Measurements from ENCODE around the gene GNRHR. TPM values are rescaled to one million over a fixed set of nuclear protein-coding genes. Genes with fewer than 3 reads are reported as not detected.

Gene GNRHR, protein sequence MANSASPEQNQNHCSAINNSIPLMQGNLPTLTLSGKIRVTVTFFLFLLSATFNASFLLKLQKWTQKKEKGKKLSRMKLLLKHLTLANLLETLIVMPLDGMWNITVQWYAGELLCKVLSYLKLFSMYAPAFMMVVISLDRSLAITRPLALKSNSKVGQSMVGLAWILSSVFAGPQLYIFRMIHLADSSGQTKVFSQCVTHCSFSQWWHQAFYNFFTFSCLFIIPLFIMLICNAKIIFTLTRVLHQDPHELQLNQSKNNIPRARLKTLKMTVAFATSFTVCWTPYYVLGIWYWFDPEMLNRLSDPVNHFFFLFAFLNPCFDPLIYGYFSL
- total RNA-seq (2022; extraction: Qiagen RNA extraction) = not detected in 5 replicates

DNA sequence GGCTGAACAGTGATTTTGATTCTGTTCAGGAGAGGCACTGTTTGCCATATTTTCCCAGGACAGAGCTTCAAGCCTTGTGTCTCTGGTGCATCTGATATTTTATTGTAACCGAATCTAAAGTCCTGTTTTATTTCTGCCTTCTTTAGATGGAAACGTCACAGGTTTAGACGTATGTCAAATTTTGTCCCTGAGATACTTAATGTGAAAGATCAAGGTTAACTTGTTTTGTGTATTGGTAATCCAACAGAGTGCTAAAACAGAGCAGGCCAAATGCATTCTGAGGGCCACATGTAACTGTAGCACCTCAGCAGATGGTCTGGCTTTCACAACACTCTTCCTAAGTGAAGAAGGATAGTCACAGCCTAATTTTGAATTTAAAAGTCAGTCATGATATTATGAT lies at the start of gene GNRHR:
Gene GNRHR (minus strand): TSS at position 101 of the 400 bp plus-strand sequence. CDS start 53 bp downstream, at position 48.

DNA sequence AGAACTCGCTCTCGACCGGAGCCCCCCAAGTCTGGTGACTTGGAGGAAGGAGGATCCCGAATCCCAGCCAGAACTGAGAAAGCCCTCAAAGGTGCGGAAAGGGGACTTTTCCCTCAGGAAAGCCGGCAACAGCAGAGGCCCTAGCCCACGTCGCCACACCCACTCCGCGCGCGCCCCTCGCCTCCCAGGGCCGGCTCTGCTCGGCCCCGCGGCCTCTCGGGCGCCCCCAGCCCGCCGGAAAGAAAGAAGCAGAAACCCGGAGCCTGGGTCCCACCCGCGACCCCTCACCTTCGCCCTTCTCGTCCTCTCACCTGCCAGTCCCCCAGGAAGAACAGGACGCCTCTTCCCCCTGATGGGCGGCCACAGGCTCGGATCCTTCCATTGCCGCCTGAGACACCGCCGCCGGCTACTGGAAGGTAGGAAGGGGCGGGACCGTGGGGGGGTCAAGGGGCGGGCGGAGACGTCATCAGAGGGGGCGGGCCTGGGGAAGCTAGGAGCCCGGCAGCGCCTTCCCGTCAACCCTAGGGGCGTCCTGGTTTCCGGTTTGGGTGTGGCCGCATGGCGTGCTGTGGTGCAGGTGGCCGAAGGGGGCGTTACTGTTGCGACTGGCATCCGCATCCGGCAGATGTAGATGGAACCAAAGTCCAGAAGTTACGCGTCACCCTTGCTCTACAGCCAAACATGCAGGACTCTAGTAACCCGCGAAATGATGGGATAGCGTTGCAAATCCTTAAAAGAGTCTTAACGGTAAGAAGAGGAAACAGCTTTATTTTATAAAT lies 53.3 kb downstream of the GNRHR start, which contains the start of gene UBA6:
Gene UBA6 (minus strand): TSS at position 418 of the 779 bp plus-strand sequence. CDS start 36 bp downstream, at position 382.

Other genes starting within 250 kb of the GNRHR start
- 3.5 to 5.6 TPM (median 4.1 TPM) in 5 replicates for gene CENPC, start 208.9 kb downstream of the GNRHR start, total RNA-seq (2022; extraction: Qiagen RNA extraction)
- not detected in 5 replicates for gene STAP1, start 195.7 kb downstream of the GNRHR start, total RNA-seq (2022; extraction: Qiagen RNA extraction)
- 13.4 to 21.9 TPM (median 20.9 TPM) in 5 replicates for gene UBA6, start 53.2 kb downstream of the GNRHR start, total RNA-seq (2022; extraction: Qiagen RNA extraction)
- gene TMPRSS11D, start 129.6 kb upstream of the GNRHR start, total RNA-seq (2022; extraction: Qiagen RNA extraction) = not detected in 5 replicates
- not detected in 5 replicates for gene TMPRSS11A, start 209.1 kb upstream of the GNRHR start, total RNA-seq (2022; extraction: Qiagen RNA extraction)